VCaP (cell line): ENCODE results near the gene FMNL2.

ENCODE experiments used
- H3K27ac ChIP-seq: fragments of 450-650 bp; 2 replicates; pipeline ENCODE4 v1.5.1; 2017
- TF ChIP-seq, protein P1 (sequence below): fragments of 450-650 bp; conservative IDR thresholded peaks from 2 replicates; pipeline ENCODE4 v1.5.1; 2017; ENCODE audit warnings: mild to moderate bottlenecking, moderate library complexity

The FMNL2 gene

DNA sequence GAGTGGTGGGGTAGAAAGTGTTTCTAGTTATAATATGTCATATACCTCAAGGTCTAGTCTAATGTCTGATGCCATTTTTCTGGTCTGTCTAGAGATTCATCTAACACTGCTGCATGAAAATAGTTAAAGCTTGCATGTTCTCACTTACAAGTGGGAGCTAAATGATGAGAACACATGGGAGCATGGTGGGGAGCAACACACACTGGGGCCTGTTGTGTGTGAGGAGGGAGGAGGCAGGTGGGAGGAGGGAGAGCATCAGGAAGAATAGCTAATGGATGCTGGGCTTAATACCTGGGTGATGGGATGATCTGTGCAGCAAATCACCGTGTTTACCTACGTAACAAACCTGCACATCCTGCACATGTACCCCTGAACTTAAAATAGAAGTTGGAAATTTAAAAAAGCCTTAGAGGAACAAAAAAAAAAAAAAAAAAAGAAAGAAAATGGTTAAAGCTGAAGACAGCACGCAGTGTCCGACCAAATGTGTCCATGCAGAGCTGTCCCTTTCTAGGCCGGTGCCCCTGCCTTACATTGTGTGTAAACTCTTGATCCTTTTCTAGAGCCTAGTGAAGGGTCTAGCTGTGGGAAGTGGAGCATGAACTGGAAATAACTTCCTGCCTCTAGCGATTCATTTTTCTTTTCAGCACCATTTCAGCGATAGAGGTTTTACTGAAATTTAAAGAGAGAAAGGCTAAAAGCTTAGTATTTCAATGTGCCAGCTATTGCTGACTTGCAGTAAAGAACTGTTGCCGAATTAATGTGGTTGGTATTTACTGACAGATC, 94.0 kb downstream of the FMNL2 start:
- TF ChIP-seq, protein P1, sequence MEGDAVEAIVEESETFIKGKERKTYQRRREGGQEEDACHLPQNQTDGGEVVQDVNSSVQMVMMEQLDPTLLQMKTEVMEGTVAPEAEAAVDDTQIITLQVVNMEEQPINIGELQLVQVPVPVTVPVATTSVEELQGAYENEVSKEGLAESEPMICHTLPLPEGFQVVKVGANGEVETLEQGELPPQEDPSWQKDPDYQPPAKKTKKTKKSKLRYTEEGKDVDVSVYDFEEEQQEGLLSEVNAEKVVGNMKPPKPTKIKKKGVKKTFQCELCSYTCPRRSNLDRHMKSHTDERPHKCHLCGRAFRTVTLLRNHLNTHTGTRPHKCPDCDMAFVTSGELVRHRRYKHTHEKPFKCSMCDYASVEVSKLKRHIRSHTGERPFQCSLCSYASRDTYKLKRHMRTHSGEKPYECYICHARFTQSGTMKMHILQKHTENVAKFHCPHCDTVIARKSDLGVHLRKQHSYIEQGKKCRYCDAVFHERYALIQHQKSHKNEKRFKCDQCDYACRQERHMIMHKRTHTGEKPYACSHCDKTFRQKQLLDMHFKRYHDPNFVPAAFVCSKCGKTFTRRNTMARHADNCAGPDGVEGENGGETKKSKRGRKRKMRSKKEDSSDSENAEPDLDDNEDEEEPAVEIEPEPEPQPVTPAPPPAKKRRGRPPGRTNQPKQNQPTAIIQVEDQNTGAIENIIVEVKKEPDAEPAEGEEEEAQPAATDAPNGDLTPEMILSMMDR = no peak
- no peak overlapping the region for H3K27ac ChIP-seq

DNA sequence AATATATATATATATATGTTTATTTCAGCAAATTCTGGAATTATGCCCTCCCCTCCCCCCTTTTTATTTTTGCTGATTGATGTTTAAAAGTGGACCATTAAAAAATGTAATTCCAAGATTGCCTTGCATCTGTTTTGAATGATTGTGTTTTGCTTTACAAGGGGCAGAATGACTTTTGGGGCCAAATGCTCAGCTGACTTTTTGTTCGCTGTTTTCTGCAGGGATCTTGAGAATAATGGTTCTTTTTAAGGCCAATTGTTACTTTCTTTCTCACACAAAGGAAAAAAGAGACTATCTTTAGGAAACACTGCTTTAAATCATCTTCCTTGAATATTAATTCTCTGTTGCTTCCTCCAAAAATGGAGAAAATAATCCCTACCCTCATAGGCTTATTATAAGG, 95.9 kb downstream of the FMNL2 start:
- H3K27ac ChIP-seq = no peak overlapping the region
- TF ChIP-seq, protein P1 = no peak

DNA sequence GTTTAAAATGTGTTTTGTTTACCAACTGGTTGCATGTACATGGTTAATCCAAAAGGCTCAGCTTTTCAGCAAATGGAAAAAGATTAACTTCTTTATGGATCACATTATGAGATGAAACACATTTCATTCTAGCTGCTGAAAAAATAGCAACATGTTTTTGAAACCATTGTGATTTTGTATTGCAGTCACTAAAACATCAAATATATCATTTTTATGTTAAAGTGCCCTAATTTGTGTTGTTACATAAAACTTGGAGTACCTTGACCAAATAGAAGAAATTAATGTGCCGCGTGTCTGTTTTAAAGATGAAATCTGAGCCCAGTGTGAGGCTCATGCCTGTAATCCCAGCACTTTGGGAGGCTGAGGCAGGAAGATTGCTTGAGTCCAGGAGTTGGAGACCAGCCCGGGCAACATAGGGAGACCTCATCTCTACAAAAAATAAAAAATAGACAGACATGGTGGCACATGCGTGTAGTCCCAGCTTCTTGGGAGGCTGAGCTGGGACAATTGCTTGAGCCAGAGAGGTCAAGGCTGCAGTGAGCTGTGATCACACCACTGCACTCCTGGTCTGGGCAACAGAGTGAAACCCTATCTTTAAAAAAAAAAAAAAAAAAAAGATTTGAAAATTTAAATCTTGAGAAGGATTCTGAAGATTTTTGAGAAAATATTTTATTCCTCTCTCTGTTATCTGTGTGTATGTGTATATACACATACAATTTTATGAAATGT, 96.6 kb downstream of the FMNL2 start:
- no peak overlapping the region for H3K27ac ChIP-seq
- TF ChIP-seq, protein P1 = no peak

DNA sequence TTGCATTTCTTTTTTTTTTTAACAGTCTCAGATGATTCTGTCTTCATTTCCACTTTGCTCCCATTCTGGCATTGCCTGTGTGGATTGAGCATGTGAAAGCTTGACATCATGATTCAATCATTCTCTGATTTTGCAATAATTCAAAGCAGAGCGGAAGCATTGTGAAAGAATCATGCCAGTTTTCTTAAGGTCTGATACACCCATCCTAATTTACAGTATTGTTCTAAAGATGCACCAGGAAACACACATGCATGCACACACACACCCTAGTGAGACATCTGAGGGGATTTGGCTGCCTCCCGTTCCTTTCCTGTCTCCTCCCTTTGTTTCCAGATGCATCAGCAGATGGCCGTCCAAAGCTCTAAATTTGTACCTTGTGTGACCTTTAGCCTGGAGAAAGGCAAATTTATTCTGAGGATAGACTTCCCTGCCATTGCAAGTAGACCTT, 97.3 kb downstream of the FMNL2 start:
- TF ChIP-seq, protein P1 = no peak
- no peak overlapping the region for H3K27ac ChIP-seq

DNA sequence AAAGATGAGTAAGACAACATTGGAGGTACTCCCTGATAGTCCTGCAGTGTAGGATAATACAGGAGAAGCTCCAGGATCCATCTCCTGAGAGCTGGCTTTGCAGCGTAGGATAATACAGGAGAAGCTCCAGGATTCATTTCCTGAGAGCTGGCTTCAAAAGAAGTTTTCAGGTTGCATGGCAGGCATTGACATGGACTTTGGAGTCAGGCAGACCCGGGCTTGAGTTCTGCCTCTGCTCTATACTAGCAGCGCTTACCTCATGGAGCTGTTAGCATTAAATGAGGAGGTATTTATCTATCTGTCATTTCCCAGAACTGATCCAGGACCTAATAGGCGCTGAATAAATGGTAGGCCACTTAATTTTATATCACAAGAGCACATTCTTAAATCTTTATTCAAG, 97.8 kb downstream of the FMNL2 start:
- H3K27ac ChIP-seq = no peak overlapping the region
- TF ChIP-seq, protein P1 = no peak

DNA sequence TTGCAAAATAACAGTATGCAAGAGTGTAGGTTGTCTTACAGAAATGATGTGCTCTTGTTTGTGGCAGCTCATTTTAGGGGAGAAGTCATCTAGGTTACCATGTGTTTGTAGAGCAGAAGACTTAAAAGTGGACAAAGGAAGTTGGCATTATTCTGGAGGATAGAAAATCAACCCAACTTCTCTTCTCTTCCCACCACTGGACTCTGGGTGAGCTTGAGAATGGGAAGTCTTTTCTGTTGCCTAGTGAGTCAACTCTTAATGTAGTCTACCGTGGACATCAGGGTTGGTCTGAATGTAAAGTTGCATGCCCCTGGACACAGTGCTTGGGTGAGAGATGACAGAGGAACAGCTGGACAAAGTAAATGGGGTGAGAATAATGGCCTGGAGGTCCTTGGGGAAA, 98.3 kb downstream of the FMNL2 start:
- no peak overlapping the region for H3K27ac ChIP-seq
- TF ChIP-seq, protein P1 = no peak

DNA sequence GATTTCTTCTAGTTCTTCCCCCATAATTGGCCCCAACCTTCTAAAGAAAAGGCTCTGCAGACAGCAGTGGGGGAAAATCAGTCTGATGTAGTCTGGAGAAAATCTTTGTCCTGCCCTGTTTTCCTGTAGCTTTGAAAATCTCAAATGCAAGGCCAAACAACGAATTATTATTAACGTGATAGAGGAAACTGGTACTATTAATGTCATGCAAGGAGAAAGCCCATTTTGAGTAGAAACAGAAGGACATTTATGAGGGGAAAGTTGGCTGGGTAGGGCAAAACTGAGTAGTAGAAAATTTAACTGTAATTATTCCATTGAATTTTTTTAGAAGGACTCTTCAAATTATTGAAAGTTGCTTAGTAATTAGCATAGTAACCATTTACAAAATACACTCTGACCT, 98.8 kb downstream of the FMNL2 start:
- H3K27ac ChIP-seq = no peak overlapping the region

More for the DNA sequence above, 98.8 kb downstream of the FMNL2 start:
- TF ChIP-seq, protein P1 = no peak
